ENCODE measurements around the gene MRPS22. TPM values are rescaled to one million over a fixed set of nuclear protein-coding genes. Genes with fewer than 3 reads are reported as not detected.

MRPS22 gene
- total RNA-seq, 1 donor = 65.3 TPM

GRCh38 chr3:139307601-139308555, 35.9 kb upstream of the MRPS22 start:
- Histone ChIP-seq H3K4me1 (ENCODE audit: insufficient read depth, low read length) (no peaks in the 10 kb centered on the region), H3K4me3 (ENCODE audit: low read length) (no peak overlapping the region), H3K27me3 (ENCODE audit: insufficient read depth, low read length) (no peaks in the 10 kb centered on the region), H3K9me3 (ENCODE audit: low read depth, low read length) (no peaks in the 10 kb centered on the region)

DNA sequence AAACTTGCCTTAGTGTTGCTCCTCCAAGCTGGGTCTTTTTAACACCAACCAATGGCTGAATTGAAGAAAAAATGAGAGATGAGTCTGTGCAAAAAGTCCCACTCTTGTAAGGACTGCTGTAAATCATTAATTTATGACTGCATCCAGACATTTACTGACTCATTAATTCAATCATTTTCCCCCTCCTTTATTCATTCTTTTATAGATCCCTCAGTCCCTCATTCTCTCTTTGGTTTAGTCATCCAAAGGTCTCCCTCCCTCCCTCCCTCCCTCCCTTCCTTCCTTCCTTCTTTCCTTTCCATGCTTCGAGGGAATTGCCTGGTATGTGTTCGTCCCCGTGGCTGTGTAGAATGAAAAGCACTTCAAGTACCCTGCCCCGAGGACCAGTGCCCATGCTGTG, 35.3 kb upstream of the MRPS22 start:
- Histone ChIP-seq H3K9me3 (ENCODE audit: low read depth, low read length) (no peaks in the 10 kb centered on the region), H3K4me3 (ENCODE audit: low read length) (no peak overlapping the region), H3K4me1 (ENCODE audit: insufficient read depth, low read length) (no peaks in the 10 kb centered on the region), H3K27me3 (ENCODE audit: insufficient read depth, low read length) (no peaks in the 10 kb centered on the region)

DNA sequence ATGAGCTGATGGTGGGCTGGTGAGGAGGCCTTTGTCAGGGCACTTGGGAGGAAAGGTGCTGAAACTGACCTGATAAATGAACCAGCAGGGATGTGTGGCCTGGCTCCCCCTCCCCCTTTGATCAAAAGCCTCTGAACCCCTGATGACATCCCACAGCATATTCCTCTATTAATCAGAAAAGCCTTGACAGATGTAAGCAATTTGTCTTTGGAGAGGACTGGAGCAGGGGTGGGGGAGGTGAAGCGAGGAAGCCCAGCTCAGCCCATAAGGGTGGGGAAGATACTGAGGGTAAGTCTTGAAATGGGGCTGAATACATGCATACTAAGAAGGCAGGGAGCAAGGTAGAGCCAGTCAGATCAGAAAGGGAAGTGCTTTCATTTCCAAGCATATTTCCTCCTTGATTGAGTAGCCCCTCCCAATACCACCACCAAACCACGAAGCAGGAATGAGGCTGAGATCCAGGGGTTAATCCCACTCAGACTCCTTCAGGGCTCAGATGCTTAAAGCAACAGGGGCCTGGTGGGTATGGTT, 34.7 kb upstream of the MRPS22 start:
- no peaks in the 10 kb centered on the region for H3K27me3 ChIP-seq (ENCODE audit: insufficient read depth, low read length)
- H3K9me3 ChIP-seq (ENCODE audit: low read depth, low read length) = no peaks in the 10 kb centered on the region
- no peaks in the 10 kb centered on the region for H3K4me1 ChIP-seq (ENCODE audit: insufficient read depth, low read length)
- no peak overlapping the region for H3K4me3 ChIP-seq (ENCODE audit: low read length)

DNA sequence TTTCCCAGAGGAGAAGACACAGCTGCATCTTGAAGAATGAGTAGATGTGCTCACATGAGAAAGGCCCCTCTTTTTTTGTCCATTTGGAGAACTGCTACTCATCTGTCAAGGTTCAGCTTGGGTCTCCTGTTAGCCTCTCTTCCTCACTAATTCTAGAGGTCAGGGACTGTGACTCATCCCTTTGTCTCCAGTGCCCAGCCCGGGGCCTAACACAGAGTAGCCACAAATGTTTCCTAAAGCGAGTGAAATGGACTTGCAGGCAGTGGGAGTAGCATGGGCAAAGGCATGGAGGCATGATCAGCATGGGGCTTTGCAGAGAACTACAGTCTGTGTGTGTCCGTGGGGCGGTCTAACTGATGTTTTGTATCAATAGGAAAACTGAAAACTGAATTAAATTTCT, 33.9 kb upstream of the MRPS22 start:
- Histone ChIP-seq H3K9me3 (ENCODE audit: low read depth, low read length) (no peaks in the 10 kb centered on the region), H3K27me3 (ENCODE audit: insufficient read depth, low read length) (no peaks in the 10 kb centered on the region), H3K4me1 (ENCODE audit: insufficient read depth, low read length) (no peaks in the 10 kb centered on the region), H3K4me3 (ENCODE audit: low read length) (no peak overlapping the region)

GRCh38 chr3:139310474-139310933, 33.3 kb upstream of the MRPS22 start:
- no peaks in the 10 kb centered on the region for H3K9me3 ChIP-seq (ENCODE audit: low read depth, low read length)
- H3K4me1 ChIP-seq (ENCODE audit: insufficient read depth, low read length) = no peaks in the 10 kb centered on the region
- H3K27me3 ChIP-seq (ENCODE audit: insufficient read depth, low read length) = no peaks in the 10 kb centered on the region
- H3K4me3 ChIP-seq (ENCODE audit: low read length) = no peak overlapping the region

DNA sequence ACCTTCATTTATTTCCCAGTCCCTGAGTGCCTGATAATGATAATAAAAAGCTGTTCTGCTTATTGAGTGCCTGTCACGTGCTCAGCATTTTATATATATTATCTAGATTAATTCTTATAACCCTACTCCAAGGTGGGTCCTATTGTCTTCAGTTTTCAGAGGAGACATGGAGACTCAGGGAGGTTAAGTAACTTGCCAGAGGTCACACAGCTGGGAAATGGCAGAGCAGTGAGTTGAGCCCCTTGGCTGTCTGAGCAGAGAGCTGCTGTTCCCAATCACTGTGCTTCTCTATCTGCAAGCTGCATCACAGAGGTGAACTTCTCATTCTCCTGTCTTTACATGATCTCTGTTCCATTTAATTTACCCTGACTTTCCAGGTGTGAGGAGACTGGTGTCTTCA, 32.3 kb upstream of the MRPS22 start:
- no peak overlapping the region for H3K4me3 ChIP-seq (ENCODE audit: low read length)
- H3K27me3 ChIP-seq (ENCODE audit: insufficient read depth, low read length) = no peaks in the 10 kb centered on the region
- no peaks in the 10 kb centered on the region for H3K9me3 ChIP-seq (ENCODE audit: low read depth, low read length)
- no peaks in the 10 kb centered on the region for H3K4me1 ChIP-seq (ENCODE audit: insufficient read depth, low read length)

- no peaks in the 10 kb centered on the region for H3K4me1 ChIP-seq (ENCODE audit: insufficient read depth, low read length)
- H3K9me3 ChIP-seq (ENCODE audit: low read depth, low read length) = no peaks in the 10 kb centered on the region
- no peaks in the 10 kb centered on the region for H3K27me3 ChIP-seq (ENCODE audit: insufficient read depth, low read length)
- H3K4me3 ChIP-seq (ENCODE audit: low read length) = no peak overlapping the region
These were observed 31.4 kb upstream of the MRPS22 start for GRCh38 chr3:139312416-139312815.

GRCh38 chr3:139312959-139313358, 30.9 kb upstream of the MRPS22 start:
- H3K27me3 ChIP-seq (ENCODE audit: insufficient read depth, low read length) = no peaks in the 10 kb centered on the region
- no peaks in the 10 kb centered on the region for H3K4me1 ChIP-seq (ENCODE audit: insufficient read depth, low read length)
- H3K4me3 ChIP-seq (ENCODE audit: low read length) = no peak overlapping the region
- H3K9me3 ChIP-seq (ENCODE audit: low read depth, low read length) = no peaks in the 10 kb centered on the region

DNA sequence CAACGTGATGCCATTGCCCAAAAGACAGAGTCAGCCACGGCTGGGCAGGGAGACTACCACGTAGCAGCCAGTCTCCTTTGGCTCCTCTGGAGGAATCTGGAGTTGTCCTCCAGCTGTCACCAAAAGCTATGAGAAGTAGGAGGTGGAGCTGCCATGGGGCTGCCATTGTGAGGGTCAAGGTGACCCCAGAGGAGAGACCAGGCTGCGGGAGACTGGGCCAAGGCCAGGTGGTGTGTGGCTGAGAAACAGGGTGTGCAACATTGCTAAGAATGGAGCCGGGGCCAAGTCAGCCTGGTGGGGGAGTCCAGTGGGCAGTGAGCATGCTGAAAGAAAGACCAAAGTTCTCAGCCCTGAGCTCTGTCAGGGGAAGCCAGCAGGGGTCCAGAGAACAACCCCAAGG, 29.9 kb upstream of the MRPS22 start:
- Histone ChIP-seq H3K4me3 (ENCODE audit: low read length) (no peak overlapping the region), H3K4me1 (ENCODE audit: insufficient read depth, low read length) (no peaks in the 10 kb centered on the region), H3K27me3 (ENCODE audit: insufficient read depth, low read length) (no peaks in the 10 kb centered on the region), H3K9me3 (ENCODE audit: low read depth, low read length) (no peaks in the 10 kb centered on the region)

- Histone ChIP-seq H3K9me3 (ENCODE audit: low read depth, low read length) (no peaks in the 10 kb centered on the region), H3K4me3 (ENCODE audit: low read length) (no peak overlapping the region), H3K4me1 (ENCODE audit: insufficient read depth, low read length) (no peaks in the 10 kb centered on the region), H3K27me3 (ENCODE audit: insufficient read depth, low read length) (no peaks in the 10 kb centered on the region)
These were observed 26.6 kb upstream of the MRPS22 start for GRCh38 chr3:139317215-139317614.

DNA sequence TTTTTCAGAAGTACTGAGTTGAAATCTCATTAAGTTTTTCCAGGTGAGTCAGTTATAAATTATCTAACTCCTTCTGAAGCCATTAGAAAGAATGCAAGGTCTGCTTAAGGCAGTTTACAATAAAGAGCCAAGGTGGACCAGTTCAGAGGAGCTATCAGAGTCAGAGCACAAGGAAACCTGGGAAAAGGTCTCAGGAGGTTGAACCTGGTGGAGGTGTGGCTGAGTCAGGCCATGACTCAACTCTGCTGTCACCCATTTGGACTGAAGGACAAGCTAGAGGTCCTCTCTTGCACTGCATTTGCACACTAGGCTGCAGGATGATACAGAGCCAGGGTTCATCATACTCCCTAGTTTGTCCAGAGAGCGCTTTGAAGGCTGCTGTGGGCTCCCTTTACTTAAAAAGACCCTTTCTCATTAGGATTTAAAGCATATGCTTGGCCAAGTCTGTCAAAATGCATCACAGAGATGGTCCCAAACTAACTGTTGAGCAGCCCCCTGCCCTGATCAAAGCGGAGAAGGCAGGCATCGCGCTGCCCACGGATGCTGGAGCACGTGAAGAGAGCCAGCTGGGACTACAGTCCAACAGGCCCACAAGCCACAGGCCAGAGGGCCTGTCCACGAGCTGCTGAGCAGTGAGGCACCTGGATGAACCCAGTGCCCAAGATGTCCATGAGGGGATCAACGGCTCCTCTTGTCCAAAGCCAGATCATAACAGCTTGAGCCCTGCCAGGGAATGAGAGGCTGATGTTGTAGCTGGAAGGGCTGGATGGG, 26.0 kb upstream of the MRPS22 start:
- H3K27me3 ChIP-seq (ENCODE audit: insufficient read depth, low read length) = no peaks in the 10 kb centered on the region
- no peaks in the 10 kb centered on the region for H3K4me1 ChIP-seq (ENCODE audit: insufficient read depth, low read length)
- H3K9me3 ChIP-seq (ENCODE audit: low read depth, low read length) = no peaks in the 10 kb centered on the region
- H3K4me3 ChIP-seq (ENCODE audit: low read length) = no peak overlapping the region

DNA sequence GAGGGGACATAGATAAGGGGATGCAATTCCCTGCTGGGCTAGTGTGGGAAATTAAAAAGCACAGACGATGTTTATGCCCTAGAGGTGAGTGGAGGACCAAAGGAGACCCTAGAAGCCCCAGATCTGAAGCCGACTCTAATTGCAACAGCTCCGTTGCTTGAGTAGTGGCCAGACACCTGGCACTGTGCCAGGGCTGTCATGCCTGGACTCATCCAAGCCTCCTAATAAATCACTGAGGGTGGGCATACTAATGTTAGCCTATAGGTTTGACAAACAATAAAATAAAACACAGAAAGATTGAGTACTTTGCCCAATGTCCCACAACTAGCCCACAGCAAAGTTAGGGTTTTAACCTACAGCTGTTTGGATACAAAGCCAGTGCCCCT, 25.4 kb upstream of the MRPS22 start:
- Histone ChIP-seq H3K9me3 (ENCODE audit: low read depth, low read length) (no peaks in the 10 kb centered on the region), H3K27me3 (ENCODE audit: insufficient read depth, low read length) (no peaks in the 10 kb centered on the region), H3K4me3 (ENCODE audit: low read length) (no peak overlapping the region), H3K4me1 (ENCODE audit: insufficient read depth, low read length) (no peaks in the 10 kb centered on the region)

DNA sequence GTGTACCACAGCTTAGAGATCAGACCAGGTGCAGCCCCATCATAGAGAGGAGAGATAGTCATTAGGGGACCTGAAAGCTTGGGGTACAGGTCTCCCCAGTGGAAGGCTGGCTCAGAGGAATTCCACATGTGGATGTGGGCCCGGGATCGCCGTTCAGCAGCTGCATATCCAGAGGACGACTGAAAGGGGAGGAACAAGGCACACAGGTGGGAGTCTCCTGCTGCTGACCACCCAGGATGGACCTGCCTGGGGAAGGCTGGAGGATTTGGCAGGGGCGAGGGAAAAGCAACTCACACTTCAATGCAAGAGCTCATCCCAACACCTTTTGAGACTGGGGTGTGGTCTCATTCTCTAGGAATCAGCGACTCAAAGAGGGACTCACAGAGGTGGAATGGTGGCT, 25.0 kb upstream of the MRPS22 start:
- H3K27me3 ChIP-seq (ENCODE audit: insufficient read depth, low read length) = no peaks in the 10 kb centered on the region
- no peaks in the 10 kb centered on the region for H3K9me3 ChIP-seq (ENCODE audit: low read depth, low read length)
- no peak overlapping the region for H3K4me3 ChIP-seq (ENCODE audit: low read length)
- H3K4me1 ChIP-seq (ENCODE audit: insufficient read depth, low read length) = no peaks in the 10 kb centered on the region

DNA sequence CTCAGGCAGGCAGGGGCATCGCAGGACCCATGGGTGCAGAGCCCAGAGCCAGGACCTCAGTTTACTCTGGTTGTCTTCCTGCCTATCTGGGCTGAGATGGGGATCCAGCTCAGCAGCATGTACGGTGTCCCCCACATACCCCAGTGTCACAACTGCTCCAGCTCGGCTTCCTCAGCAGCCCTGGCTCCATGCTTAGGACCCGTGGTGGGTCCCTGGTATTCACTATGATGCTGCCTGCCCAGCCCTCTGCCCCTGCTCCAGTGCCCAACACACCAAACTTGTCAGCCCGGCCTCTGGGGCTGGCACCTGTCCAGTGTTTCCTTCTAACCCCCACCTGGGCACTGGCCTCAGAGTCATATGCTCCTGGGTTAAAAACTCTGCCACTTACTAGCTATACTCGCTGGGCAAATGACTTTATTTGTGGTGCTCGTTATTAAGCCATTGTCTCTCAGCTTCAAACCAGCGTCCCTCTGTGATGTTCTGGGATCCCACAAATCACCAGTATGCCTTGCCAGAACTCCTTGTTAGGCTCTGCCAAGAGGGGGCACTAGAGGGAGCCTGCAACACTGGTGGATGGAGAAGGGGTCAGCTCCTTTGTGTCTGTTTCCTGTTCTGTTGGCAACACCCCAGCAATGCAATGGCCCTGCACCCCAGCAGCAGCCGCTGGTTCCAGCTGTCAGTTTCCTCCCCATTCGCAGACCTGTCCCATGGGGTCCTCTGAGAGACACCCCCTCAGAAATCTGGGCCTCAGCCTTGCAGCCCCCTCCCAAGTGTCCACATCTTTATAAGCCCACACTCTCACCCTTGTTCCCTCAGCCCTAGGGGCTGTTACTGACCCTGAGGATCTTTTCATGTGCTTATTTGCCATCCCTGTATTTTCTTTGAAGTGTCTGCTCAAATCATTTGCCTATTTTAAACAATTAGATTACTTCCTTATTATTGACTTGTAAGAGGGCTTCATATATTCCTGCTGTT, 24.1 kb upstream of the MRPS22 start:
- Histone ChIP-seq H3K4me1 (ENCODE audit: insufficient read depth, low read length) (no peaks in the 10 kb centered on the region), H3K4me3 (ENCODE audit: low read length) (no peak overlapping the region), H3K27me3 (ENCODE audit: insufficient read depth, low read length) (no peaks in the 10 kb centered on the region), H3K9me3 (ENCODE audit: low read depth, low read length) (no peaks in the 10 kb centered on the region)
